ENCODE measurements around the gene TAGAP. TPM values are rescaled to one million over a fixed set of nuclear protein-coding genes. Genes with fewer than 3 reads are reported as not detected.

The TAGAP gene
- total RNA-seq, 1 experiment from 2014 or later: 5.7 TPM

Other genes starting within 250 kb of the TAGAP start
- 202 and 246 TPM in 2 replicates for gene EZR, start 225.6 kb downstream of the TAGAP start, total RNA-seq (2014; rRNA removed; shearing (Covaris generic))
- 3.9 and 4.7 TPM in 2 replicates for gene RSPH3, start 44.8 kb downstream of the TAGAP start, total RNA-seq (2014; rRNA removed; shearing (Covaris generic))
- gene FNDC1, start 124.4 kb upstream of the TAGAP start, total RNA-seq (2014; rRNA removed; shearing (Covaris generic)): 4.9 and 5.7 TPM in 2 replicates

Measured in SJSA1 (cell line).